ENCODE measurements around the gene PRDM11.

GRCh38 chr11:45232341-45233080 is 86.1 kb downstream of the PRDM11 start:
- TF ChIP-seq CTCF (conservative IDR thresholded peaks at IDR 0.05): no peak
- no peak for TF ChIP-seq ZFX (IDR thresholded peaks at IDR 0.05)

All from C4-2B (cell line).